ENCODE results near the gene GFAP. TPM values are rescaled to one million over a fixed set of nuclear protein-coding genes. Genes with fewer than 3 reads are reported as not detected.

Gene GFAP
- total RNA-seq, 1 donor from 2014 or later, result not detected

DNA sequence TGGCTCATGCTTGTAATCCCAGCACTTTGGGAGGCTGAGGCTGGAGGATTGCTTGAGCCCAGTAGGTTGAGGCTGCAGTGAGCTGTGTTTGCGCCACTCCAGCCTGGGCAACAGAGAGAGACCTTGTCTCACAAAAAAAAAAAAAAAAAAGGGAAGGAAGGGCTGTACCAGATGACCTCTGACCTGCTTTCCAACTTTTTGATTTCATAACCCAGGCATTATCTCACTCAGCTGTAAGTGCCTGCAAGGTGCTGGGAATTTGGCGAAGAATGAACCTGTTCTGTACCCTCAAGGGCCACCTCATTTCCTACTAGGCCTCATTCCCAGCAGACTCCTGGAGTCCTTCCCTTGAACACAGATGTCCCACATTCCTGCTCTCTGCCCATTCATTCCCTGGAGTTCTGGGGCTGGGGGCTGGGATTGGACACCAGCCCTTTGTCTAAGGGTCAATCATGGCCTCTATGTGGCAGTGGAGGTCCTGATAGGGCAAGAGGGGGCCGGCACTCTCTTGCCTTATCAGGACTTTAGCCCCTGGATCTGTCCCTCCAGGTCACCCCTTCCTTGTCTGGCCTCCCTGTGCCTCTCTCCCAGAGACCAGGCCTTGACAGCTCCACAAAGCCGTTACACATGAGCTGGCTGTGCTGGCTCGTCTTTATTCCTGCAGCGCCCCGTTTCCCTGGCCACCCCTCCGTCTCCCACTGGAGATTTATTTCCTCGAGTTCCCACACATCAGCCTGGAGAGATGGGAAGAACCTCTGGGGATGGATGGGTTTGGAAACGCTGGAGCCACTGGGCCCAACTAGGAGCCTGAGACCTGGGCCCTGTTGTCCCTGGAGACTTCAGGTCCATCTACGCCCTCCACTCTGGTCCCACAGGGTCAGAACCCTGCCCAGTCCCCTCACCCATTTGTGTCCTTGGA lies 821 bp upstream of the GFAP start:
- peaks cover 20% of the 10 kb centered on the region for H3K27me3 ChIP-seq
- H3K27ac ChIP-seq, result no peak overlapping the region
- no peak overlapping the region for H3K4me3 ChIP-seq
- no peaks in the 10 kb centered on the region for H3K36me3 ChIP-seq
- intact Hi-C loops (cut with DNase I), result loop anchor here (5.0 to 10.0 kb wide), 2 partner anchors 106 to 199 kb away; no protein-coding TSS in a partner anchor
- H3K4me1 ChIP-seq, result peaks cover 4% of the 10 kb centered on the region
- no peaks in the 10 kb centered on the region for H3K9me3 ChIP-seq
- peak; percentile 58 for DNase-seq
- peak; percentile 9 for ATAC-seq
- TF ChIP-seq, protein P1, sequence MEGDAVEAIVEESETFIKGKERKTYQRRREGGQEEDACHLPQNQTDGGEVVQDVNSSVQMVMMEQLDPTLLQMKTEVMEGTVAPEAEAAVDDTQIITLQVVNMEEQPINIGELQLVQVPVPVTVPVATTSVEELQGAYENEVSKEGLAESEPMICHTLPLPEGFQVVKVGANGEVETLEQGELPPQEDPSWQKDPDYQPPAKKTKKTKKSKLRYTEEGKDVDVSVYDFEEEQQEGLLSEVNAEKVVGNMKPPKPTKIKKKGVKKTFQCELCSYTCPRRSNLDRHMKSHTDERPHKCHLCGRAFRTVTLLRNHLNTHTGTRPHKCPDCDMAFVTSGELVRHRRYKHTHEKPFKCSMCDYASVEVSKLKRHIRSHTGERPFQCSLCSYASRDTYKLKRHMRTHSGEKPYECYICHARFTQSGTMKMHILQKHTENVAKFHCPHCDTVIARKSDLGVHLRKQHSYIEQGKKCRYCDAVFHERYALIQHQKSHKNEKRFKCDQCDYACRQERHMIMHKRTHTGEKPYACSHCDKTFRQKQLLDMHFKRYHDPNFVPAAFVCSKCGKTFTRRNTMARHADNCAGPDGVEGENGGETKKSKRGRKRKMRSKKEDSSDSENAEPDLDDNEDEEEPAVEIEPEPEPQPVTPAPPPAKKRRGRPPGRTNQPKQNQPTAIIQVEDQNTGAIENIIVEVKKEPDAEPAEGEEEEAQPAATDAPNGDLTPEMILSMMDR (IDR thresholded peaks at IDR 0.05), result no peak

DNA sequence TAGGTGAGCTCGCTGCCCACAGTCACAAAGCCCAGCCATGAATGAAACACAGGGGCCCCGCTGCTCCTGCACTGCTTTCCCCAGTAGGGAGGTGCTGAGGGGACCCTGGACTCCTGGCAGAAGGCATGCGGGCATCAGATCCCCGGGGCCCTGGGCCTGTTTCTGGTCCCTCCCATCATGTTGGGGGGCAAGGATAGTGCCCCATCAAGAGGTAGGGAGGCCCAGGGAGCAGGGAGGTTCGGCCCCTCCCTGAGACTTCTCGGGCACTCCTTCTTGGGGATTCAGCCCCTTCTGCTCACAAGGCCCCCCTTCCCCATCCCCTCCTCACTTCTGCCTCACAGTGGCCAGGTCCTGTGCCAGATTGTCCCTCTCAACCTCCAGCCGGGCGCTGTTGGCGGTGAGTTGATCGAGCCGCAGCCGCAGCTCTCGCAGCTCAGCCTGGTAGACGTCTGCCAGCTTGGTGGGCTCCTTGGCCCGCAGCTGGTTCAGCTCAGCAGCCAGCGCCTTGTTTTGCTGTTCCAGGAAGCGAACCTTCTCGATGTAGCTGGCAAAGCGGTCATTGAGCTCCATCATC lies 515 bp downstream of the GFAP start:
- no peaks in the 10 kb centered on the region for H3K9me3 ChIP-seq
- H3K27me3 ChIP-seq, result peaks cover 16% of the 10 kb centered on the region
- no peak overlapping the region for H3K27ac ChIP-seq
- TF ChIP-seq, protein P1 (IDR thresholded peaks at IDR 0.05), result no peak
- intact Hi-C loops (cut with DNase I), result loop anchor here (5.0 to 10.0 kb wide), 2 partner anchors 108 to 200 kb away; no protein-coding TSS in a partner anchor
- no peaks in the 10 kb centered on the region for H3K36me3 ChIP-seq
- no peak for ATAC-seq
- DNase-seq, result peak; percentile 61
- H3K4me3 ChIP-seq, result no peak overlapping the region
- H3K4me1 ChIP-seq, result peaks cover 6% of the 10 kb centered on the region

DNA sequence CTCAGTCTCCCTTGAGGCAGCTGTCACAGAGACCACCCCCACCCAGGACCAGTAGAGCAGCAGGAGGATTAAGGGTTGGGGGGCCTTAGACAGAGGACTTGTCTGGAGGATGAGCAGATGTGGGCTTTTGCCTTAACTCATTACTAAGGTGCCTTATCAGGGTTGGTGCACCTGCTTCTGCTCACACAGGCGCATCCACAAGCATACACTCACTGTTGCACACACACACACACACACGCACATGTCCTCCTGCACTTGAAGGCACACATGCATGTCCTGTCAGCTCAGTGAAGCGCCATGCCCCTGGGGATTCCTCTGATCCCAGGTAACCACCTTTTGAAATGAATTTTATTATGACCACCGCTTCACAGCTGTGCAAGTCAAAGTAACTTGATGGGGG lies 1.2 kb downstream of the GFAP start:
- no peaks in the 10 kb centered on the region for H3K36me3 ChIP-seq
- no peak overlapping the region for H3K4me3 ChIP-seq
- no peaks in the 10 kb centered on the region for H3K9me3 ChIP-seq
- peaks cover 16% of the 10 kb centered on the region for H3K27me3 ChIP-seq
- H3K4me1 ChIP-seq, result peaks cover 6% of the 10 kb centered on the region
- TF ChIP-seq, protein P1 (IDR thresholded peaks at IDR 0.05), result no peak
- intact Hi-C loops (cut with DNase I), result loop anchor here (10.0 kb wide), 1 partner anchor 201 kb away; no protein-coding TSS in a partner anchor
- no peak for DNase-seq
- no peak overlapping the region for H3K27ac ChIP-seq
- no peak for ATAC-seq

DNA sequence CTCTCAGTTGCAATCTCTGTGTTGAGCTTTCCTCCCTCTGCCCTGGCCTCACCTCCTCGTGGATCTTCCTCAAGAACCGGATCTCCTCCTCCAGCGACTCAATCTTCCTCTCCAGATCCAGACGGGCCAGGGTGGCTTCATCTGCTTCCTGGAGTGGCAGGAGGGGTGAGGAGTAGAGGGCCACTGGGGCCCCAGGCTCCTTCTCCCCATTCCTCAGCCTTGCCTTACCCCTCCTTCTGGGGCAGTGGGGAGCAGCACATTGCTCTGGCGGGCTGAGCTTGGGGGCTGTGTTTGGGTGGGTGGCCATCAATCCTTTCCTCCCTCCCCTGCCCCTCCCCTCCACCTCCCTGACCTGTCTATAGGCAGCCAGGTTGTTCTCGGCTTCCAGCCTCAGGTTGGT lies 1.6 kb downstream of the GFAP start:
- Histone ChIP-seq H3K4me1 (peaks cover 6% of the 10 kb centered on the region), H3K27ac (no peak overlapping the region), H3K36me3 (no peaks in the 10 kb centered on the region), H3K9me3 (no peaks in the 10 kb centered on the region), H3K4me3 (no peak overlapping the region), H3K27me3 (peaks cover 16% of the 10 kb centered on the region)
- DNase-seq (peak; percentile 50), ATAC-seq (no peak)
- intact Hi-C loops (cut with DNase I), result loop anchor here (10.0 kb wide), 1 partner anchor 201 kb away; no protein-coding TSS in a partner anchor
- TF ChIP-seq, protein P1 (IDR thresholded peaks at IDR 0.05), result no peak

DNA sequence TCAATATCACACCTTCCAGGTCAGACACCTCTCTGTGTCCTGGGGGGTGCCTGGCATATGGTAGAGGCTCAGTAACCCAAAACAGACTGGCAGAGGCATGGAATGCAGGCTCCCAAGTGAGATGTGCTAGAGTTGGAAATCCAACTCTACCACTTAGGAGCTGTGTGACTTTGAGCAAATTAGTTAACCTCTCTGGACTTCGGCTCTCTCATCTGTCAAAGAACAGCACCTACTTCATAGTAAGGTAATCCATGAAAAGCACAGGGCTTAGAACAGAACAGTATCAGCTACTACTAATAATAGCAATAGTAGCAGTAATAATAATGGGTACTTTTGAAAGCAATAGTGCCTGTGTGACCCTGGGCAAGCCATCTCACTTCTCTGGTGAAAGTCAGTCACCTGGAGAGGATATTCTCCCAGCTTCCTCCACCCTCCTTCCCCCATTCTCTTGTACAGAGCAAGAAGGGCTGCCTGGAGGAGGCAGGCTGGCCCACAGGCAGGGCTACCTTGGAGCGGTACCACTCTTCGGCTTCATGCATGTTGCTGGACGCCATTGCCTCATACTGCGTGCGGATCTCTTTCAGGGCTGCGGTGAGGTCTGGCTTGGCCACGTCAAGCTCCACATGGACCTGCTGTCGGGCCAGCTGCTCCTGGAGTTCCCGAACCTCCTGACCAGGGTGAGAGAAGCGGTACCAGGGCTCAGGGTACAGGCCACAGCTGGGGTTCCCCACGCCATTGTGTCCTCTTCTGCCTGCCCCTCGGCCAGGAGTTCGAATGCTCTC lies 2.3 kb downstream of the GFAP start:
- intact Hi-C loops (cut with DNase I), result loop anchor here (10.0 kb wide), 1 partner anchor 202 kb away; no protein-coding TSS in a partner anchor
- Histone ChIP-seq H3K9me3 (no peaks in the 10 kb centered on the region), H3K36me3 (no peaks in the 10 kb centered on the region), H3K27me3 (peaks cover 16% of the 10 kb centered on the region), H3K4me1 (peaks cover 6% of the 10 kb centered on the region), H3K27ac (no peak overlapping the region), H3K4me3 (no peak overlapping the region)
- ATAC-seq (no peak), DNase-seq (peak; percentile 40)
- TF ChIP-seq, protein P1 (IDR thresholded peaks at IDR 0.05), result no peak
